HepG2 (cell line): ENCODE results near the gene APEX1. TPM values are rescaled to one million over a fixed set of nuclear protein-coding genes. Genes with fewer than 3 reads are reported as not detected.
A peak's percentile ranks its signal among the peaks of the same experiment; 100 is the strongest.

Experiments used
- EHMT2 ChIP-seq: fragments of 200-600 bp; sonication (generic); IDR thresholded peaks from 2 replicates; pipeline ENCODE4 v1.7.0; 2017; ENCODE audit warnings: antibody characterized with exemption, low read depth, low read length, borderline replicate concordance
- FOXK1 ChIP-seq: sonication (generic); formaldehyde crosslinking; IDR thresholded peaks from 2 replicates; pipeline ENCODE4 v1.4.0; 2020; ENCODE audit warnings: low read depth, missing genetic modification reagents, borderline replicate concordance
- HHEX ChIP-seq: IDR thresholded peaks from 2 replicates; pipeline ENCODE4 v1.6.1; 2016; ENCODE audit warnings: control low read depth
- HNF4A ChIP-seq: sonication (generic); formaldehyde crosslinking; IDR thresholded peaks from 2 replicates; pipeline ENCODE4 v1.4.0; 2020; ENCODE audit warnings: missing genetic modification reagents
- HNF4G ChIP-seq, 2 experiments: sonication (generic) in 1 of 2; formaldehyde crosslinking in 1 of 2; IDR thresholded peaks; 2 replicates each; pipeline versions ENCODE4 v1.4.0 to v1.6.1; 2011 to 2020; ENCODE audit warnings: borderline replicate concordance in 2 of 2, low read depth in 2 of 2, mild to moderate bottlenecking in 2 of 2, low read length in 1 of 2, missing genetic modification reagents in 1 of 2, moderate library complexity in 1 of 2
- JUND ChIP-seq: sonication (generic); formaldehyde crosslinking; IDR thresholded peaks from 2 replicates; pipeline ENCODE4 v1.8.0; 2022; ENCODE audit warnings: mild to moderate bottlenecking, missing genetic modification reagents
- KAT2B ChIP-seq: fragments of 150-350 bp; IDR thresholded peaks from 2 replicates; pipeline ENCODE4 v1.6.1; 2014; ENCODE audit warnings: low read depth, low read length, borderline replicate concordance
- SOX13 ChIP-seq, 3 experiments: fragments of 450-650 bp in 1 of 3; sonication (generic) in 1 of 3; formaldehyde crosslinking in 1 of 3; IDR thresholded peaks in 2 of 3; conservative IDR thresholded peaks in 1 of 3; 2 replicates each; pipeline versions ENCODE4 v1.5.0 to v1.6.1; 2016 to 2020; ENCODE audit warnings: antibody characterized with exemption in 1 of 3, mild to moderate bottlenecking in 1 of 3, missing compliant biosample characterization in 1 of 3, missing genetic modification reagents in 1 of 3, moderate library complexity in 1 of 3
- SOX5 ChIP-seq: IDR thresholded peaks from 2 replicates; pipeline ENCODE4 v1.6.1; 2016; ENCODE audit warnings: borderline replicate concordance
- ZNF234 ChIP-seq: sonication (generic); formaldehyde crosslinking; conservative IDR thresholded peaks from 2 replicates; pipeline ENCODE4 v1.5.1; 2020; ENCODE audit warnings: mild to moderate bottlenecking, missing genetic modification reagents
- ZNF24 ChIP-seq: fragments of 450-650 bp; IDR thresholded peaks from 2 replicates; pipeline ENCODE4 v1.6.1; 2017; ENCODE audit warnings: antibody characterized with exemption, mild to moderate bottlenecking
- ZNF335 ChIP-seq: sonication (generic); formaldehyde crosslinking; IDR thresholded peaks from 2 replicates; pipeline ENCODE4 v1.4.0; 2020; ENCODE audit warnings: missing genetic modification reagents
- ZNF432 ChIP-seq: sonication (generic); formaldehyde crosslinking; IDR thresholded peaks from 2 replicates; pipeline ENCODE4 v1.5.0; 2020; ENCODE audit warnings: missing genetic modification reagents, mild to moderate bottlenecking, borderline replicate concordance
- polyA plus RNA-seq, 8 experiments: library from polyadenylated mRNA; depleted of rRNA in 3 of 8; stranded (reverse) in 7 of 8; unstranded in 1 of 8; fragments of >200 nt; fragmentation: Illumina TruSeq in 4 of 8; extraction: Trizol in 4 of 8; gene quantifications; 2 replicates each; pipeline versions ENCODE4 v1.2.1 to v1.2.3, GENCODE V29; 2011 to 2016; ENCODE audit warnings: low read depth in 4 of 8, missing spikeins in 1 of 8, mixed read lengths in 1 of 8; ENCODE audit not compliant: insufficient read depth in 1 of 8
- total RNA-seq, 5 experiments: library from RNA; depleted of rRNA; stranded (reverse); fragments of >200 nt; fragmentation: Illumina TruSeq; extraction: Trizol; gene quantifications; 2 replicates each; pipeline ENCODE4 v1.2.3, GENCODE V29; 2016; ENCODE audit warnings: low read depth in 1 of 5
- TF ChIP-seq, protein P1 (sequence below): IDR thresholded peaks from 2 replicates; pipeline ENCODE4 v1.6.1; 2018; ENCODE audit warnings: missing genetic modification reagents, mild to moderate bottlenecking, missing compliant biosample characterization
- TF ChIP-seq, protein P2 (sequence below): sonication (generic); formaldehyde crosslinking; IDR thresholded peaks from 2 replicates; pipeline ENCODE4 v1.5.1; 2020; ENCODE audit warnings: missing genetic modification reagents, mild to moderate bottlenecking, borderline replicate concordance
- TF ChIP-seq, protein P3 (sequence below): sonication (generic); formaldehyde crosslinking; IDR thresholded peaks from 2 replicates; pipeline ENCODE4 v1.5.1; 2020; ENCODE audit warnings: missing genetic modification reagents, mild to moderate bottlenecking, borderline replicate concordance
- TF ChIP-seq, protein P4 (sequence below): sonication (generic); formaldehyde crosslinking; IDR thresholded peaks from 2 replicates; pipeline ENCODE4 v1.4.0; 2020; ENCODE audit warnings: missing genetic modification reagents, low read depth, mild to moderate bottlenecking, borderline replicate concordance
- TF ChIP-seq, protein P5 (sequence below): sonication (generic); formaldehyde crosslinking; IDR thresholded peaks from 2 replicates; pipeline ENCODE4 v1.4.0; 2020; ENCODE audit warnings: missing genetic modification reagents

APEX1 gene
- total and polyA plus RNA-seq, 2 of the 13 experiments (the other 11 are each of a cell fraction or from before 2014, with no cell fraction given): 171 to 405 TPM

DNA sequence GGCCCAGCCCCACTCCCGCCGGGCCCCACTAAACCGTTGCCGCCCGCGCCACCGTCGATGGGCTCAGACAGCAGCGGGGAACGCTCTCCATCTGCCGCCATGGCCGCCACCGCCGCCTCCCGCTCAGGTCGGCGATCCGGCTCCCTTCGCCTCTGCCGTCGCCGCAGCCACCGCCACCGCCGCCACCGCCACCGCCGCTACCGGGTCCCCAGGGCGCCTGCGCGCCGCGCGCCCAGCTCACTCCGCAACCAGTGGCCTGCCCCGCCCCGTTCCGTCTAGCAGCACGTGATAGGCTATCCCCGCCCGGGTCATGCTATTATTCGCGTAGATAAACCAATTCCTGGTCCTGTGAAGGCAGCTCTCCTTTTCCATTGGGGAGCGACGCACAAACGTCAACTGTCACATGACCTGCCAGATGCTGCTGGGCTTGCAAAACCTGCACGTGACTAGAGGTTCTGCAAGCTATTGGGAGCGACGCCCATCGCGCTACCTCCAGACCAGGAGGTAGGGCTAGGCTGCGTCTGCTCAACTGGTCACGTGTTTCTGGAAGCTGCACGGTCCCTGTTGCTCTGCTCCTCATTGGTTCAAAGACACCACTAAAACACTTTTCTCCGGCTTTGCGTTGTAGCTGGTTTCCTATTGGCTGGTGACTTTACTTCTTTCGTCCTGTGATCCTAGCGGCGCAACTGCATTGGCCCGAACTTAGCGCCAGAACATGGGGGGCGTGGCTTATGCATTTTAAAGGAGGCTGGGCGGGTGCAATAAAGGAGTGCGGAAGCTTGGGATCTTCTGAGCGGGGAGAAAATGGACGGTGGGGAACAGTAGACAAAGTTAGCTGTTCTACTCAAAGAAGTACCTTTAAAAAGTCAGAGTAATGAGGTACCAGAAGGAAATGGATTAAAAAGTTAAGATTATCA lies 6.5 kb downstream of the APEX1 start, which contains the start of gene PIP4P1 (continued):
- TF ChIP-seq, protein P1, sequence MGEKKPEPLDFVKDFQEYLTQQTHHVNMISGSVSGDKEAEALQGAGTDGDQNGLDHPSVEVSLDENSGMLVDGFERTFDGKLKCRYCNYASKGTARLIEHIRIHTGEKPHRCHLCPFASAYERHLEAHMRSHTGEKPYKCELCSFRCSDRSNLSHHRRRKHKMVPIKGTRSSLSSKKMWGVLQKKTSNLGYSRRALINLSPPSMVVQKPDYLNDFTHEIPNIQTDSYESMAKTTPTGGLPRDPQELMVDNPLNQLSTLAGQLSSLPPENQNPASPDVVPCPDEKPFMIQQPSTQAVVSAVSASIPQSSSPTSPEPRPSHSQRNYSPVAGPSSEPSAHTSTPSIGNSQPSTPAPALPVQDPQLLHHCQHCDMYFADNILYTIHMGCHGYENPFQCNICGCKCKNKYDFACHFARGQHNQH (CRISPR knock-in tag): peak; percentile 94
- TF ChIP-seq ZNF234: no peak
- TF ChIP-seq HNF4G (IDR thresholded peaks at IDR 0.05; ENCODE audit: borderline replicate concordance, low read depth, low read length): peak; percentile 8; the same call in 1 of the 2 replicates
- TF ChIP-seq HNF4G (CRISPR knock-in tag; IDR thresholded peaks at IDR 0.05; ENCODE audit: borderline replicate concordance, low read depth): no peak
- TF ChIP-seq FOXK1: peak; percentile 96
- TF ChIP-seq EHMT2: peak; percentile 71; the same call in 1 of the 2 replicates
- TF ChIP-seq, protein P2, sequence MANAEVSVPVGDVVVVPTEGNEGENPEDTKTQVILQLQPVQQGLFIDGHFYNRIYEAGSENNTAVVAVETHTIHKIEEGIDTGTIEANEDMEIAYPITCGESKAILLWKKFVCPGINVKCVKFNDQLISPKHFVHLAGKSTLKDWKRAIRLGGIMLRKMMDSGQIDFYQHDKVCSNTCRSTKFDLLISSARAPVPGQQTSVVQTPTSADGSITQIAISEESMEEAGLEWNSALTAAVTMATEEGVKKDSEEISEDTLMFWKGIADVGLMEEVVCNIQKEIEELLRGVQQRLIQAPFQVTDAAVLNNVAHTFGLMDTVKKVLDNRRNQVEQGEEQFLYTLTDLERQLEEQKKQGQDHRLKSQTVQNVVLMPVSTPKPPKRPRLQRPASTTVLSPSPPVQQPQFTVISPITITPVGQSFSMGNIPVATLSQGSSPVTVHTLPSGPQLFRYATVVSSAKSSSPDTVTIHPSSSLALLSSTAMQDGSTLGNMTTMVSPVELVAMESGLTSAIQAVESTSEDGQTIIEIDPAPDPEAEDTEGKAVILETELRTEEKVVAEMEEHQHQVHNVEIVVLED (CRISPR knock-in tag): peak; percentile 91
- no peak for TF ChIP-seq HNF4A (CRISPR knock-in tag)
- TF ChIP-seq SOX5 (CRISPR knock-in tag): peak; percentile 88
- TF ChIP-seq, protein P3, sequence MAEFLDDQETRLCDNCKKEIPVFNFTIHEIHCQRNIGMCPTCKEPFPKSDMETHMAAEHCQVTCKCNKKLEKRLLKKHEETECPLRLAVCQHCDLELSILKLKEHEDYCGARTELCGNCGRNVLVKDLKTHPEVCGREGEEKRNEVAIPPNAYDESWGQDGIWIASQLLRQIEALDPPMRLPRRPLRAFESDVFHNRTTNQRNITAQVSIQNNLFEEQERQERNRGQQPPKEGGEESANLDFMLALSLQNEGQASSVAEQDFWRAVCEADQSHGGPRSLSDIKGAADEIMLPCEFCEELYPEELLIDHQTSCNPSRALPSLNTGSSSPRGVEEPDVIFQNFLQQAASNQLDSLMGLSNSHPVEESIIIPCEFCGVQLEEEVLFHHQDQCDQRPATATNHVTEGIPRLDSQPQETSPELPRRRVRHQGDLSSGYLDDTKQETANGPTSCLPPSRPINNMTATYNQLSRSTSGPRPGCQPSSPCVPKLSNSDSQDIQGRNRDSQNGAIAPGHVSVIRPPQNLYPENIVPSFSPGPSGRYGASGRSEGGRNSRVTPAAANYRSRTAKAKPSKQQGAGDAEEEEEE: 0 out of 2 replicates have a peak, but pooled peaks have one; percentile 51
- TF ChIP-seq ZNF335: peak; percentile 97
- TF ChIP-seq ZNF432 (CRISPR knock-in tag): no peak
- TF ChIP-seq JUND (CRISPR knock-in tag): peak; percentile 65
- TF ChIP-seq, protein P4, sequence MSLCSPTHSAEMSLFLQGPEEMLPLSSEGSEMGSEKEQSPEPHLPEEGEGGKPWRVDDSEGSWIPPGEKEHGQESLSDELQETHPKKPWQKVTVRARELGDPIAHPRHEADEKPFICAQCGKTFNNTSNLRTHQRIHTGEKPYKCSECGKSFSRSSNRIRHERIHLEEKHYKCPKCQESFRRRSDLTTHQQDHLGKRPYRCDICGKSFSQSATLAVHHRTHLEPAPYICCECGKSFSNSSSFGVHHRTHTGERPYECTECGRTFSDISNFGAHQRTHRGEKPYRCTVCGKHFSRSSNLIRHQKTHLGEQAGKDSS (CRISPR knock-in tag): no peak
- TF ChIP-seq HHEX (CRISPR knock-in tag): peak; percentile 45; the same call in 1 of the 2 replicates
- no peak for TF ChIP-seq SOX13 (IDR thresholded peaks at IDR 0.05)
- TF ChIP-seq SOX13 (CRISPR knock-in tag; conservative IDR thresholded peaks at IDR 0.05 in 1 of 2, IDR thresholded peaks at IDR 0.05 in 1 of 2): peak in 1 of 2 experiments; percentile 77; a peak in 2 of 4 replicates
- TF ChIP-seq ZNF24: no peak
- TF ChIP-seq KAT2B: no peak
- TF ChIP-seq, protein P5, sequence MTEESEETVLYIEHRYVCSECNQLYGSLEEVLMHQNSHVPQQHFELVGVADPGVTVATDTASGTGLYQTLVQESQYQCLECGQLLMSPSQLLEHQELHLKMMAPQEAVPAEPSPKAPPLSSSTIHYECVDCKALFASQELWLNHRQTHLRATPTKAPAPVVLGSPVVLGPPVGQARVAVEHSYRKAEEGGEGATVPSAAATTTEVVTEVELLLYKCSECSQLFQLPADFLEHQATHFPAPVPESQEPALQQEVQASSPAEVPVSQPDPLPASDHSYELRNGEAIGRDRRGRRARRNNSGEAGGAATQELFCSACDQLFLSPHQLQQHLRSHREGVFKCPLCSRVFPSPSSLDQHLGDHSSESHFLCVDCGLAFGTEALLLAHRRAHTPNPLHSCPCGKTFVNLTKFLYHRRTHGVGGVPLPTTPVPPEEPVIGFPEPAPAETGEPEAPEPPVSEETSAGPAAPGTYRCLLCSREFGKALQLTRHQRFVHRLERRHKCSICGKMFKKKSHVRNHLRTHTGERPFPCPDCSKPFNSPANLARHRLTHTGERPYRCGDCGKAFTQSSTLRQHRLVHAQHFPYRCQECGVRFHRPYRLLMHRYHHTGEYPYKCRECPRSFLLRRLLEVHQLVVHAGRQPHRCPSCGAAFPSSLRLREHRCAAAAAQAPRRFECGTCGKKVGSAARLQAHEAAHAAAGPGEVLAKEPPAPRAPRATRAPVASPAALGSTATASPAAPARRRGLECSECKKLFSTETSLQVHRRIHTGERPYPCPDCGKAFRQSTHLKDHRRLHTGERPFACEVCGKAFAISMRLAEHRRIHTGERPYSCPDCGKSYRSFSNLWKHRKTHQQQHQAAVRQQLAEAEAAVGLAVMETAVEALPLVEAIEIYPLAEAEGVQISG (CRISPR knock-in tag): peak; percentile 91
